ENCODE results near the gene GNAS. TPM values are rescaled to one million over a fixed set of nuclear protein-coding genes. Genes with fewer than 3 reads are reported as not detected.

Gene GNAS
- total RNA-seq, 2 donors from 2014 or later, result 1,032 to 1,202 TPM

- no peaks in the 10 kb centered on the region for H3K4me1 ChIP-seq
- TF ChIP-seq CTCF (IDR thresholded peaks at IDR 0.05), result no peak
Measured at GRCh38 chr20:58921564-58921963, 69.0 kb downstream of the GNAS start.

GRCh38 chr20:58922036-58922435 lies 69.5 kb downstream of the GNAS start:
- Histone ChIP-seq H3K9me3 (no peaks in the 10 kb centered on the region), H3K4me3 (no peak overlapping the region), H3K4me1 (no peaks in the 10 kb centered on the region), H3K36me3 (no peaks in the 10 kb centered on the region), H3K27ac (no peak overlapping the region), H3K27me3 (no peaks in the 10 kb centered on the region)
- no peak for TF ChIP-seq CTCF (IDR thresholded peaks at IDR 0.05)
- no peak for DNase-seq (ENCODE audit: low spot score)

More at GRCh38 chr20:58921564-58921963, 69.0 kb downstream of the GNAS start:
- no peak for DNase-seq (ENCODE audit: low spot score)
- H3K27me3 ChIP-seq, result no peaks in the 10 kb centered on the region
- no peak overlapping the region for H3K27ac ChIP-seq
- peaks cover 0 to 3% of the 10 kb centered on the region in 2 donors for H3K9me3 ChIP-seq
- H3K4me3 ChIP-seq, result no peak overlapping the region
- H3K36me3 ChIP-seq, result no peaks in the 10 kb centered on the region

- Histone ChIP-seq H3K27me3 (no peaks in the 10 kb centered on the region), H3K9me3 (no peaks in the 10 kb centered on the region), H3K27ac (no peak overlapping the region), H3K4me1 (no peaks in the 10 kb centered on the region), H3K4me3 (no peak overlapping the region), H3K36me3 (no peaks in the 10 kb centered on the region)
- no peak for DNase-seq (ENCODE audit: low spot score)
- TF ChIP-seq CTCF (IDR thresholded peaks at IDR 0.05), result no peak
Measured at GRCh38 chr20:58923117-58923712, 70.7 kb downstream of the GNAS start.

GRCh38 chr20:58926802-58927489 lies 74.4 kb downstream of the GNAS start:
- H3K4me3 ChIP-seq, result no peak overlapping the region
- H3K36me3 ChIP-seq, result no peaks in the 10 kb centered on the region
- no peak for TF ChIP-seq CTCF (IDR thresholded peaks at IDR 0.05)
- DNase-seq (ENCODE audit: low spot score), result no peak
- H3K27ac ChIP-seq, result no peak overlapping the region
- H3K27me3 ChIP-seq, result no peaks in the 10 kb centered on the region
- H3K9me3 ChIP-seq, result no peaks in the 10 kb centered on the region
- H3K4me1 ChIP-seq, result no peaks in the 10 kb centered on the region

- Histone ChIP-seq H3K4me1 (no peaks in the 10 kb centered on the region), H3K27ac (no peak overlapping the region), H3K4me3 (no peak overlapping the region), H3K27me3 (no peaks in the 10 kb centered on the region), H3K36me3 (no peaks in the 10 kb centered on the region), H3K9me3 (no peaks in the 10 kb centered on the region)
- no peak for DNase-seq (ENCODE audit: low spot score)
- no peak for TF ChIP-seq CTCF (IDR thresholded peaks at IDR 0.05)
Measured at GRCh38 chr20:58927490-58928061, 75.1 kb downstream of the GNAS start.

Measured in right atrium auricular region (tissue), 2 donors.